Measurements from ENCODE around the gene TFPT.

DNA sequence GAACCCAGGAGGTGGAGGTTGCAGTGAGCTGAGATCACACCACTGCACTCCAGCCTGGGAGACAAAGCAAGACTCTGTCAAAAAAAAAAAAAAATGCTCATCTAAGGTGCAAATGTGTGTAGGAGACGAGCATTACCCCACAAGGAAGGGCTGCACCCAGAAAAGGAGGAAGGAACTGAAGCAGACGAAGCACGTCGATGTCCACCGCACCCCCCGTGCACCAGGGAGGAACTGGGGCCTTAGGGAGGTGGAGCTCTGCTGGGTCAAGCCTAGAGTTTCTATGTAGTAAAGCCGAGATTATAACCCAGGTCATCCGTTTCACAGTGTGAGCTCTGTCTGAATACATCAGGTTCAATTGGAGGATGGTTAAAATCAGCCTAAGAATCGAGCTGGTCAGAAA lies 52.8 kb downstream of the TFPT start:
- TF ChIP-seq, protein P1, sequence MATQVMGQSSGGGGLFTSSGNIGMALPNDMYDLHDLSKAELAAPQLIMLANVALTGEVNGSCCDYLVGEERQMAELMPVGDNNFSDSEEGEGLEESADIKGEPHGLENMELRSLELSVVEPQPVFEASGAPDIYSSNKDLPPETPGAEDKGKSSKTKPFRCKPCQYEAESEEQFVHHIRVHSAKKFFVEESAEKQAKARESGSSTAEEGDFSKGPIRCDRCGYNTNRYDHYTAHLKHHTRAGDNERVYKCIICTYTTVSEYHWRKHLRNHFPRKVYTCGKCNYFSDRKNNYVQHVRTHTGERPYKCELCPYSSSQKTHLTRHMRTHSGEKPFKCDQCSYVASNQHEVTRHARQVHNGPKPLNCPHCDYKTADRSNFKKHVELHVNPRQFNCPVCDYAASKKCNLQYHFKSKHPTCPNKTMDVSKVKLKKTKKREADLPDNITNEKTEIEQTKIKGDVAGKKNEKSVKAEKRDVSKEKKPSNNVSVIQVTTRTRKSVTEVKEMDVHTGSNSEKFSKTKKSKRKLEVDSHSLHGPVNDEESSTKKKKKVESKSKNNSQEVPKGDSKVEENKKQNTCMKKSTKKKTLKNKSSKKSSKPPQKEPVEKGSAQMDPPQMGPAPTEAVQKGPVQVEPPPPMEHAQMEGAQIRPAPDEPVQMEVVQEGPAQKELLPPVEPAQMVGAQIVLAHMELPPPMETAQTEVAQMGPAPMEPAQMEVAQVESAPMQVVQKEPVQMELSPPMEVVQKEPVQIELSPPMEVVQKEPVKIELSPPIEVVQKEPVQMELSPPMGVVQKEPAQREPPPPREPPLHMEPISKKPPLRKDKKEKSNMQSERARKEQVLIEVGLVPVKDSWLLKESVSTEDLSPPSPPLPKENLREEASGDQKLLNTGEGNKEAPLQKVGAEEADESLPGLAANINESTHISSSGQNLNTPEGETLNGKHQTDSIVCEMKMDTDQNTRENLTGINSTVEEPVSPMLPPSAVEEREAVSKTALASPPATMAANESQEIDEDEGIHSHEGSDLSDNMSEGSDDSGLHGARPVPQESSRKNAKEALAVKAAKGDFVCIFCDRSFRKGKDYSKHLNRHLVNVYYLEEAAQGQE (IDR thresholded peaks at IDR 0.05) = no peak
- TF ChIP-seq, protein P2, sequence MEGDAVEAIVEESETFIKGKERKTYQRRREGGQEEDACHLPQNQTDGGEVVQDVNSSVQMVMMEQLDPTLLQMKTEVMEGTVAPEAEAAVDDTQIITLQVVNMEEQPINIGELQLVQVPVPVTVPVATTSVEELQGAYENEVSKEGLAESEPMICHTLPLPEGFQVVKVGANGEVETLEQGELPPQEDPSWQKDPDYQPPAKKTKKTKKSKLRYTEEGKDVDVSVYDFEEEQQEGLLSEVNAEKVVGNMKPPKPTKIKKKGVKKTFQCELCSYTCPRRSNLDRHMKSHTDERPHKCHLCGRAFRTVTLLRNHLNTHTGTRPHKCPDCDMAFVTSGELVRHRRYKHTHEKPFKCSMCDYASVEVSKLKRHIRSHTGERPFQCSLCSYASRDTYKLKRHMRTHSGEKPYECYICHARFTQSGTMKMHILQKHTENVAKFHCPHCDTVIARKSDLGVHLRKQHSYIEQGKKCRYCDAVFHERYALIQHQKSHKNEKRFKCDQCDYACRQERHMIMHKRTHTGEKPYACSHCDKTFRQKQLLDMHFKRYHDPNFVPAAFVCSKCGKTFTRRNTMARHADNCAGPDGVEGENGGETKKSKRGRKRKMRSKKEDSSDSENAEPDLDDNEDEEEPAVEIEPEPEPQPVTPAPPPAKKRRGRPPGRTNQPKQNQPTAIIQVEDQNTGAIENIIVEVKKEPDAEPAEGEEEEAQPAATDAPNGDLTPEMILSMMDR (IDR thresholded peaks at IDR 0.05; ENCODE audit: low read depth, low read length, missing input control) = no peak
- TF ChIP-seq JUND (IDR thresholded peaks at IDR 0.05) = no peak
- no peak for TF ChIP-seq TAF1 (conservative IDR thresholded peaks at IDR 0.05)
- TF ChIP-seq RAD21 (IDR thresholded peaks at IDR 0.05) = no peak
- TF ChIP-seq, protein P3, sequence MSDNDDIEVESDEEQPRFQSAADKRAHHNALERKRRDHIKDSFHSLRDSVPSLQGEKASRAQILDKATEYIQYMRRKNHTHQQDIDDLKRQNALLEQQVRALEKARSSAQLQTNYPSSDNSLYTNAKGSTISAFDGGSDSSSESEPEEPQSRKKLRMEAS (IDR thresholded peaks at IDR 0.05) = no peak
- no peak for TF ChIP-seq SP1 (IDR thresholded peaks at IDR 0.05)
- TF ChIP-seq YY1 (IDR thresholded peaks at IDR 0.05) = no peak
- no peak for TF ChIP-seq FOXA1 (IDR thresholded peaks at IDR 0.05)
- TF ChIP-seq GABPA (IDR thresholded peaks at IDR 0.05 in 1 of 2, conservative IDR thresholded peaks at IDR 0.05 in 1 of 2) = no peak
